GM10266 (cell line): ENCODE data around the gene CDS2.

ENCODE experiments used
- DNase-seq: peaks from one replicate; pipeline ENCODE4 v3.0.0; 2012; ENCODE audit errors: extremely low spot score
- TF ChIP-seq, protein P1 (sequence below): IDR thresholded peaks from 2 replicates; pipeline ENCODE4 v1.5.1; 2012; ENCODE audit warnings: mild to moderate bottlenecking, low read depth; ENCODE audit not compliant: control insufficient read depth, insufficient read depth; ENCODE audit errors: missing control alignments

Gene CDS2

DNA sequence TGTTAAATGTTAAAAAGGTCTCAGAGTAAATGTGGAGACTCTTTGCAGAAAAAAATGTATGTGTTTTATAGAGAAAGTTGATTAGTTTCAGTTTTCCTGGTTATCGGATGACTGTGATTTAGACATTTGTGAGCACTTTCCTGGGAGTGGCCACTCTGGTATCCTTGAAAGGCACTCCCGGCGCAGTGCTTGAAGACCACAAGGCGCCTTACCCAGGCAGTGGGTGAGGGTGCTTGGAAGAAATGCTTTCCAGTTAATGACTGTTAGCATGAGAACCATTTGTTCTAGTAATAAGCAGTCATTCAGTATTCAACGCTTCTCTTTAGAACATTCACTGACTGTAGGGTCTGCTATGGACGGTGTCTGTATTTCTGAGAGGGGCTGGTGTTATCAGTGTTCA lies 7.2 kb downstream of the CDS2 start:
- no peak for DNase-seq
- TF ChIP-seq, protein P1, sequence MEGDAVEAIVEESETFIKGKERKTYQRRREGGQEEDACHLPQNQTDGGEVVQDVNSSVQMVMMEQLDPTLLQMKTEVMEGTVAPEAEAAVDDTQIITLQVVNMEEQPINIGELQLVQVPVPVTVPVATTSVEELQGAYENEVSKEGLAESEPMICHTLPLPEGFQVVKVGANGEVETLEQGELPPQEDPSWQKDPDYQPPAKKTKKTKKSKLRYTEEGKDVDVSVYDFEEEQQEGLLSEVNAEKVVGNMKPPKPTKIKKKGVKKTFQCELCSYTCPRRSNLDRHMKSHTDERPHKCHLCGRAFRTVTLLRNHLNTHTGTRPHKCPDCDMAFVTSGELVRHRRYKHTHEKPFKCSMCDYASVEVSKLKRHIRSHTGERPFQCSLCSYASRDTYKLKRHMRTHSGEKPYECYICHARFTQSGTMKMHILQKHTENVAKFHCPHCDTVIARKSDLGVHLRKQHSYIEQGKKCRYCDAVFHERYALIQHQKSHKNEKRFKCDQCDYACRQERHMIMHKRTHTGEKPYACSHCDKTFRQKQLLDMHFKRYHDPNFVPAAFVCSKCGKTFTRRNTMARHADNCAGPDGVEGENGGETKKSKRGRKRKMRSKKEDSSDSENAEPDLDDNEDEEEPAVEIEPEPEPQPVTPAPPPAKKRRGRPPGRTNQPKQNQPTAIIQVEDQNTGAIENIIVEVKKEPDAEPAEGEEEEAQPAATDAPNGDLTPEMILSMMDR: no peak

DNA sequence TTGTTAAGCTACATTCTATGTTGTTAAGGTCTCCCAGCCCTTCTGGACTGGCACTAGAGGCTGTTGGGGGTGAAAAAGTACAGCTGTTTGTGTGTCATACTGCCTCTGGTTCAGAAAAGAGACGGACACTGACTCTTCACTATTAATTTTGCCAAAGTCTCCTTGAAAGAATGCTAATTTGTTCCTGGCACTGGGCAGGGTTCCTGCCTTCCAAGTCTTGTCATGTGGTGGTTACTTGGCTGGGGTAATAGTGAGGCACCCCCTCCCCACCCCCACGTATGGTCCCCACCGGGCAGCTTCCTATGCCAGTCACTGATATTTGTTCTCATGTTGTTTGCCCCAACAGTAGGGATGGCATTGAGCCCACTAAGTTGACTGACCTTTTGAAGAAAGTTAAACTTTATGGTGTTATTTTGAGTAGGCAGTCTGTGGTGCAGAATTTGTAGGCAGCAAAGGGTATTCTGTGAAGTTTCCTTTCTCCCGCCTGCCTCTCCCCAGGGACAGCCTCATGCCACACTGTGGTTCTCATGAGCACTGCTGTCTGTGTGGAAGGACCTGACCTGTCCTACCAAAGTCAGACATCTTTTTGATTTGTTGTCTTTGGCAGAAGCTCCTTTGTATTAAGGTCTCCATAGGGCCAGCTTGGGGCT lies 8.7 kb downstream of the CDS2 start:
- TF ChIP-seq, protein P1: peak; percentile 16
- no peak for DNase-seq

DNA sequence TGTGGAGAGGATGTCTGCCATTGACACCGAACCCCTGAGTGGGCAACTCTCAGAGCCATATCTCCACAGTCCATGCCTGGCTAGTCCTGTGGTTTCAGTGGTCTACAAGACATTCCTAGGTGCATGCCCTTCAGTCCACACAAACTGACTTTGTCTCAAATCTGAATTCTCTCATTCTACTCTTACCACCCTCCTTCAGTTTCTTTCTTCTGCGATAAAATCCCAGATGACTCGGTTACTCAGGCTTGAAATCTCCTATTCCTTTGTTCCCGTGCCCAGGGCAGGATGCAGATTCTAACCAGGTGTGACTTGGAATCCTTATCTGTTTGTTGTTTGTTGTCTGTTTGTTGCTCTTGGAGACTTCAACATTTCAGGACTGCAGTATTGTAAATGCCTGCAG lies 9.3 kb downstream of the CDS2 start:
- no peak for DNase-seq
- TF ChIP-seq, protein P1: no peak

DNA sequence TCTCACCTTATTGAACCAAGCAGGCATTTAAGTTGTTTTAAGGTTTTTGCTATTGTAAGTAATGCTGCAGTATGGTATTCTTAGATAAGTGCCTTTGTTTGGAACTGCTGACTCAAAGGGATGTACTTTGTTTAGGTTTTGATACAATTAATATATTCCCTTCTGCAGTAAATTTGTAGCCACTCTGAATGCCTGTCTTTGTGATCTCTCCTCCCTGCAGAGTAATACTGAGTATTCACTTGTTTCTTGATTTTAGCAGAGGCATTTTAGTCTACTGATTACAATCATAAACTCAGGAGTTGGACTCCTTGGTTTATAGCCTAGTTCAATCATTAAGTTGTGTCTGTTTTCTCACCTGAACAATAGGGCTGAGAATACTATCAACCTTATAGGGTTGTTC lies 13.4 kb downstream of the CDS2 start:
- TF ChIP-seq, protein P1: no peak
- no peak for DNase-seq

DNA sequence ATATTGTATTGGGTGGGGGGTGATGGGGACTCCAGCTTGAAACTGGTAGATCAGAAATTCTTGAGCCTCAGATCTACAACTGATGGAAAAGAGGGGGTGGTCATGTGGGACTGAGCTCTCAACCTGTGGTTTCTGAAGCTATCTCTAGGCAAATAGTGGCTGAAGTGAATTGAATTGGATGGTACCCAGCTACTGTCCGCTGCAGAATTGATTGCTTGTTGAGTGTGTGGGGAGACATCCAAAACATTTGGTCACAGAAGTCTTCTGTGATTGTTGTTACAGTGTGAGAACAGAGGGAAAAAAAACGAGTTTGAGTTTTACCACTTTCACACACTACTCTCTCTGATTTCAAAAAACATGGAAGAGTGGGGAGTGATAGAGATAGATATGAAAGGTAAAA lies 14.8 kb downstream of the CDS2 start:
- TF ChIP-seq, protein P1: no peak
- DNase-seq: no peak

DNA sequence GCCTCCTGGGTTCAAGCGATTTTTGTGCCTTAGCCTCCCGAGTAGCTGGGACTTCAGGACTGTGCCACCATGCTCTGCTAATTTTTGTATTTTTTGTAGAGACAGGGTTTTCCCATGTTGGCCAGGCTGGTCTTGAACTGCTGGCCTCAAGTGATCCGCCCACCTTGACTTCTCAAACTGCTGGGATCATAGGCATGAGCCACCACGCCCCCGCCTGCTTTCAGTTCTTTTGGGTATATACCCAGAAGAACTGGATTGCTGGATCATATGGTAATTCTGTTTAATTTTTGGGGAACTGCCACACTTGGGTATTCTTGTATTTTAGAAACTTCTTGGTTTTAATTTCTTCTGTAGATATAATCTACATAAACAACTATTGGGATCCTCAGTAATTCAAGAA lies 17.0 kb downstream of the CDS2 start:
- TF ChIP-seq, protein P1: no peak
- no peak for DNase-seq

DNA sequence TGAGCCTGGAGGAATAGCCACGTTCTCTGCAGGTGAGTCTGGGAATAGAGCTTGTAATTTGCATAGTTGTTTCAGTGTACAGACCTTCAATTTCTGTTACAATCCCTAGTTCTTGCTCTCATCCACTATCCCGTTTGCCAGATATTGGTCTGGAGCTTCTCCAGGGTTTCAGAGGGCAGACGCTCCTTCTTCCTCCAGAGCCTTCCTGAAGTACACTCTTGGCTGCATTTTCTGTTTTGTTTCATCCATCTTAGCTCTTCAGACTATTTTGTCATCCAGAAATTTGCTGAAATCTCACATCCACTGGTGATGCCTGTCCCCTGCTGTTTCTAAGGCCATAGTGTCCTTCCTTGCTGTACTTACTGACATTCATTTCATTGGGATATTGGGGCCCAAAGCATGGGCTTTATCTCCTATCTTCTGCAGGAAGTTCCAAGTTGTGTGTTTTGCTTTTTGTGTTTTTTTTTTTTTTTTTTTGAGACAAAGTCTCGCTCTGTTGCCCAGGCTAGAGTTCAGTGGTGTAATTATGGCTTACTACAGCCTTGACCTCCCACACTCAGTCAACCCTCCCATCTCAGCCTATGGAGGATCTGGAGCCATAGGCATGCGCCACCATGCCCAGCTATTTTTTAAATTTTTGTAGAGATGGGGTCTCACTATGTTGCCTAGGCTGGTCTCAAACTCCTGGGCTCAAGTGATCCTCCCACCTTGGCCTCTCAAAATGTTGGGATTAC lies 18.7 kb downstream of the CDS2 start:
- TF ChIP-seq, protein P1: no peak
- no peak for DNase-seq
